ENCODE data around the gene RHBDL3.

RHBDL3 gene

DNA sequence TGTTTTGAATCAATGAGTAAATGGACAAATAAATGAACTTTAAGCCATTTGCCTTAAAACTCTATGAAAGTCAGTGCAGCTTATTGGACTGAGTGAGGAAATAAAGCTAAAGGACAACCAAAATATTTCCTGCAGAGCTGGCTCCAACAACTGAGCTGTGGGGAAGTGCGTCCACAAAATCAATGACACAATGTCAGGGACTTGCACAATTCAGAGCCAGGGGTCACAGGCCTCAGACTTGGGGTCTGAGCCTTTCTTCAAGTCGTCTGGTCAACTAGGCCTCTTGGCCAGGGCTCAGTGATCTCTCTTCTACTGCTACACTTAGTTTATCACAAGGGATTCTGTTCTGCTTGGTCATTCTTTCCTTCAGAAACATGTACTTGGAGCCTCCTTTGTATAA lies 26.2 kb upstream of the RHBDL3 start:
- TF ChIP-seq, protein P1, sequence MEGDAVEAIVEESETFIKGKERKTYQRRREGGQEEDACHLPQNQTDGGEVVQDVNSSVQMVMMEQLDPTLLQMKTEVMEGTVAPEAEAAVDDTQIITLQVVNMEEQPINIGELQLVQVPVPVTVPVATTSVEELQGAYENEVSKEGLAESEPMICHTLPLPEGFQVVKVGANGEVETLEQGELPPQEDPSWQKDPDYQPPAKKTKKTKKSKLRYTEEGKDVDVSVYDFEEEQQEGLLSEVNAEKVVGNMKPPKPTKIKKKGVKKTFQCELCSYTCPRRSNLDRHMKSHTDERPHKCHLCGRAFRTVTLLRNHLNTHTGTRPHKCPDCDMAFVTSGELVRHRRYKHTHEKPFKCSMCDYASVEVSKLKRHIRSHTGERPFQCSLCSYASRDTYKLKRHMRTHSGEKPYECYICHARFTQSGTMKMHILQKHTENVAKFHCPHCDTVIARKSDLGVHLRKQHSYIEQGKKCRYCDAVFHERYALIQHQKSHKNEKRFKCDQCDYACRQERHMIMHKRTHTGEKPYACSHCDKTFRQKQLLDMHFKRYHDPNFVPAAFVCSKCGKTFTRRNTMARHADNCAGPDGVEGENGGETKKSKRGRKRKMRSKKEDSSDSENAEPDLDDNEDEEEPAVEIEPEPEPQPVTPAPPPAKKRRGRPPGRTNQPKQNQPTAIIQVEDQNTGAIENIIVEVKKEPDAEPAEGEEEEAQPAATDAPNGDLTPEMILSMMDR (conservative IDR thresholded peaks at IDR 0.05; ENCODE audit: control insufficient read depth, insufficient read depth, low read depth, low read length), result no peak
- DNase-seq (ENCODE audit: low read depth), result no peak
- H3K4me3 ChIP-seq (ENCODE audit: control insufficient read depth, low read depth, low read length), result no peak overlapping the region

DNA sequence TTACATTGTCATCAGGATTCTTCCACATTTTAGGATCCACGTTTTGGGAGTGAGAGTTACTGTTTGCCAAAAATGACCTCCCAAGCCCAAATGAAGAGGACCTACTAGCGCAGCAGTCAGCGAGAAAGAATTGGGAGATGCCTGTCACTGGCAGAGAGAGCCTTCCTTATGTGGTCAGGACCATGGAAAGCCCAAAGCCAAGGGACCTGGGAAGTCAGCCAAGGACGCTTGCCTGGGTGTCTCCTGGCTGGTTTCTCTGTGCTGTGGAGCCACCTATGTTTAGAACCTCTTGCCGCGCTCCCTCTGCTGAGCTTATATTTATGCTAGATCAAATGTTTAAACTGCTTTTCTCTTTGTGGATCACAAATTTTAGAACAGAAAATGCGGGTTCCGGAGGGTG lies 24.9 kb upstream of the RHBDL3 start:
- peak; percentile 25 for DNase-seq (ENCODE audit: low read depth)
- TF ChIP-seq, protein P1 (conservative IDR thresholded peaks at IDR 0.05; ENCODE audit: control insufficient read depth, insufficient read depth, low read depth, low read length), result no peak
- no peak overlapping the region for H3K4me3 ChIP-seq (ENCODE audit: control insufficient read depth, low read depth, low read length)

DNA sequence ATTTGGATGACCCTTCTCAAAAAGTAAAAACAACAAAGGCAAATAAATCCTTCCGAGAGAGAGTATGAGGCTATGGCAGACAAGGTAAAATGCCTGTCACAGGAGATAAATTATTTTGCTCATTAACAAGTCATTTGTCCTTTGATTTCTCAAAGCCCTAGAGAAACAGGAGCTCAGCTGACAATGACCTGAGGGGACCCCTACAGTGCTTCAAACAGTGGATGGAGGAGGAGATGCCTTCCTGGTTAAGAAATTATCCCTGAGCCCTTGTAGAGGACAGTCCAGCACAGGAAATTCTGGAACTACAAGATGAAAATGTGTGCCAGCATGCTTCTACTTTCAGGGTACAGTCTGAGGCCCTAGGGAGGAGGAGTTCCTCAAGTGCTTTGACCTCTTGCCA lies 24.0 kb upstream of the RHBDL3 start:
- no peak overlapping the region for H3K4me3 ChIP-seq (ENCODE audit: control insufficient read depth, low read depth, low read length)
- DNase-seq (ENCODE audit: low read depth), result no peak
- TF ChIP-seq, protein P1 (conservative IDR thresholded peaks at IDR 0.05; ENCODE audit: control insufficient read depth, insufficient read depth, low read depth, low read length), result no peak

DNA sequence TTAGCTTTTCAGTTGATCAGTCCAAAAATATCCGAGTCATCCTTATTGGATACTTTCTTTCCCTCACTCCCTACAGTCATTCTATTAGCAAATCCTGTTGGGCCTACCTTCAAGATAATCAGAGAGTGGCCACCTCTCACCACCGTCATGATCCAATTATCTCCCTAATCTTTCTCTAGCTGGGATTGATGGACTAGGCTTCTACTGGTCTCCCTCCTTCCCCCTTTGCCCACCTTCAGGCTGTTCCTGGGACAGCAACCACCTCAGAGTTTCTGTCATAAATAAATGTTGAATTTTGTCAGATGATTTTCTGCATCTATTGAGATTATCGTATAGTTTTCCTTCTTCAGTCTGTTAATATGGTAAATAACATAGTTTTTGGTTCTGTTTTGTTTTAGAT lies 16.2 kb upstream of the RHBDL3 start:
- DNase-seq (ENCODE audit: low read depth), result no peak
- H3K4me3 ChIP-seq (ENCODE audit: control insufficient read depth, low read depth, low read length), result no peak overlapping the region
- TF ChIP-seq, protein P1 (conservative IDR thresholded peaks at IDR 0.05; ENCODE audit: control insufficient read depth, insufficient read depth, low read depth, low read length), result no peak

DNA sequence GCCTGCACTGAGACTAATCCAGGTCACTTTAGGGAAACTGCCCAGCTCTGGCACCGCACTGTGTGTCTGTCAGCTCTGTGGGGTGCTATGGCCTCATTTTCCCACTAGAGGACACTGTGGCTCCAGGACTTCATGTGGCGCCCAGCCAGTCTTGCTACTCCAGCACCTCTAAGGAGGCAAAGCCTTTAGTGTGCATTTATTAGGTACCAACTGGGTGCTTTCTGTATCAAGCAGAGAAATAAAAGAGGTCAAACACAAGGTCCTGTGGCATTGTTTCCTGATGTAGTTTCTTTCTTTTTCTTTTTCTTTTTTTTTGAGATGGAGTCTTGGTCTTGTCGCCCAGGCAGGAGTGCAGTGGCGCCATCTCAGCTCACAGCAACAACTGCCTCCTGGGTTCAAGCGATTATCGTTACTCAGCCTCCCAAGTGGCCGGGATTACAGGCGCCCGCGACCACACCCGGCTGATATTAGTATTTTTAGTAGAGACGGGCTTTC lies 12.5 kb upstream of the RHBDL3 start:
- TF ChIP-seq, protein P1 (conservative IDR thresholded peaks at IDR 0.05; ENCODE audit: control insufficient read depth, insufficient read depth, low read depth, low read length), result peak; percentile 100
- DNase-seq (ENCODE audit: low read depth), result peak; percentile 72
- H3K4me3 ChIP-seq (ENCODE audit: control insufficient read depth, low read depth, low read length), result no peak overlapping the region

DNA sequence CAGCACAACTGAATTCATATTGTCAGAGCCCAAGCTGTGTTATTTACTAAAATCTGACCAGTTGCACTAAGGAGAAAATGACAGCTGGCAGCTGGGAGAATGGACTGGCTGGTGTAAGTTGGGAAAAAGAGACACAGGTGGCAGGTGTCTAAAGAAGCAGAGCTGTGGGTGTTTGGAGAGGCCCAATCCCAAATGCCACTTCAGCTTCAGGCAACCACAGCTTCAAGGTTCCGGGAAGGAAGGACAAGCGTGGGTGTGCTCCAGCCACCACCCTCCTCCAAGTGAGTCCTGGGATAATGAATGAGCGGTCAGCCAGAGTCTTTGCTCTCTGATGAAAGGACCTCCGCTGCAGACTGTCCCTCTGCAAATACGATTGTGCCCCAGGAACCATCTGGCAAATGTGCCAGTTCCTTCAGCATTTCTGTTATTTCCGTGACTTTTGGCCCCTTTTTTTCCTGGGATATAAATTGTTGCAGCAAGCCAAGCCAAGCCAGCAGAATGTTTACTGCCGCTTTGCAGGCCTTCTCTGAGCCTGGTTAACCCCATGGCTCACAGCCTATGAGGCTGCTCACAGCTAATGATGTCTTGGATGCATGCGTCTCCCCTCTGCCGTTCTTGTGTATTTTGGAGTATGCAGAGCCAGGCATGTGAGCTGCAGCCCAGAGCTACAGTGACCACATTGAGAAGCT lies 9.5 kb upstream of the RHBDL3 start:
- TF ChIP-seq, protein P1 (conservative IDR thresholded peaks at IDR 0.05; ENCODE audit: control insufficient read depth, insufficient read depth, low read depth, low read length), result no peak
- no peak for DNase-seq (ENCODE audit: low read depth)

DNA sequence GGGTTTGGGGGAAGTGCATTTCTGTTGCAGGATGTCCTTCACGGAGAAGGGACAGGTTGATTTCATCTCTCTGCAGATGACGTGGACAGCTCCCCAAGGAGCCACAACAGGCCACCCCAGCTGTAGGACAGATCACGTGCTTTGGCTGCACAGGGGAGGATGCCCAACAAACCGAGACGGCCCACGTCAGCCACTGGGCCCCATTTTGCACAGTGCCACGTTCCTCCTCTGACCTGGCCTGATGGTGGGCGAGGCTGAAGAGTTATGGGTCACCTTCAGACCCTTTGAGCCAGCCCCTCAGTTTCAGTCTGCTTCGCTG lies 9.0 kb upstream of the RHBDL3 start:
- DNase-seq (ENCODE audit: low read depth), result no peak
- H3K4me3 ChIP-seq (ENCODE audit: control insufficient read depth, low read depth, low read length), result no peak overlapping the region
- TF ChIP-seq, protein P1 (conservative IDR thresholded peaks at IDR 0.05; ENCODE audit: control insufficient read depth, insufficient read depth, low read depth, low read length), result no peak

More for the DNA sequence above, 9.5 kb upstream of the RHBDL3 start:
- no peak overlapping the region for H3K4me3 ChIP-seq (ENCODE audit: control insufficient read depth, low read depth, low read length)

Measured in fibroblast of mammary gland (primary cell).